GM10266 (cell line): ENCODE results near the gene ANK2.

Experiments used
- DNase-seq: peaks from one replicate; pipeline ENCODE4 v3.0.0; 2012; ENCODE audit errors: extremely low spot score
- CTCF ChIP-seq: IDR thresholded peaks from 2 replicates; pipeline ENCODE4 v1.5.1; 2012; ENCODE audit warnings: mild to moderate bottlenecking, low read depth; ENCODE audit not compliant: control insufficient read depth, insufficient read depth; ENCODE audit errors: missing control alignments

The ANK2 gene

DNA sequence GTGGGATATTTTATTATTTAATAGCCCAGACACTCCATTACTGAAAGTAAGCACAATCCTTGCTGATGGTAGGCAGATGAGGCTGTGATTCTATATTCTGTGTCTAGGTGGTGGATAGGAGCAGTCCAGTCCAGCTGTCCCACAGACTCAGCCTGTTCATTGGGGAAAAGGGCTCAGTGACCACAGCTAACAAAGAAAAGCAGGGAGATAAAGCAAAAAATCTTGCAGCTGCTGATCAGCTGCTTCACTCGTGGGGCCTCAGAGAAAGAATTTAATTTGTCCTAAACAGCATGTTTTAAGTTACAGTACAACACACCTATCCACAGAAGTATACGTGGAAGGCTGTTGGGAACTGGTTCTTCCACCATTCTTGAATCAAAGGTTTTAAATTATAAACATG, 40.7 kb upstream of the ANK2 start:
- no peak for DNase-seq
- no peak for TF ChIP-seq CTCF

DNA sequence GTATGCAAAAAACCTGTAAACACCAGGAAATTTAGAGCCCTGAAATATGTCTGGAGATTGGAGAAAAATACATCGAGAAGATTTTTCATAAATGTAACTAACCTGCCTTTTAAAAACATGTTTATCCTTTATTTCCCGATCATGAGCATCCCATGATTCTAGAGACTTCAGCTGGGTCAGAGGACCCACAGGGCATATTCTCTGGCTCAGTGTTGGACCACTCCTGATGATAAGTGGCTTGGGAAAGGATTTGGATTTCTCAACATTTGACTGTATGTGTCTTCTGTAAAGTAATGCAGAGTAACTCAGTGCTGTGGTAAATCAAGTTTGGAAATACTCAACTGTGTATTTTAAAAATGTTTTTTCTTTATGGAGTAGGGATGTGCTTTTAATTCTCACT, 40.0 kb upstream of the ANK2 start:
- TF ChIP-seq CTCF: no peak

DNA sequence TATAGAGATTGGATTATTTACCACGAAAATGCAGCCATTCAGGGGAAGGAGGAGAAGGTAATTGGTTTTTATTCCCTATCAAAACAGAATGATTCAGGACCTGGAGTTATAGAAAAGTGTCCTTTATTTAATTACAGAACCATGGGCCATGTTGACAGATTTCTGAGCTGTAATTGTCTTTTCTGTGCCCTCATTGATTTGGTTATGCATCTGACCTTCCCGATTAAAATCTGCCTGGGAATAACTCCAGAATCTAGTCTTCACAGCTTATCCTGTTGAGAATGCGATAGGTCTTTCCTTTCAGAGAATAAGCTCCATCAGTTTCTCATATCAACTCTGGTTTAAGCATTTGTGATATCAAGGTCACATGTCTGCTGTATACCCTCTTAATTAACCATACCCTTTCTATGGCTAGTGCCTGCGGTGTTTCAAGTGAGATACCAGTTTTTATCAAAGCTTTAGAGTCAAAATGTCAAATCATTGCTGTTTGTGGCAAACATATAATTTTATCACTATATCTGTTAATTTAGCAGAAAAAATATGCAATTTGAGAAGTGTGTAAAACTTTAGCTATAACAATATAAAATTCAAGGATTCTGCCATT, 37.2 kb upstream of the ANK2 start:
- TF ChIP-seq CTCF: no peak
- no peak for DNase-seq

More for the DNA sequence above, 40.0 kb upstream of the ANK2 start:
- no peak for DNase-seq

DNA sequence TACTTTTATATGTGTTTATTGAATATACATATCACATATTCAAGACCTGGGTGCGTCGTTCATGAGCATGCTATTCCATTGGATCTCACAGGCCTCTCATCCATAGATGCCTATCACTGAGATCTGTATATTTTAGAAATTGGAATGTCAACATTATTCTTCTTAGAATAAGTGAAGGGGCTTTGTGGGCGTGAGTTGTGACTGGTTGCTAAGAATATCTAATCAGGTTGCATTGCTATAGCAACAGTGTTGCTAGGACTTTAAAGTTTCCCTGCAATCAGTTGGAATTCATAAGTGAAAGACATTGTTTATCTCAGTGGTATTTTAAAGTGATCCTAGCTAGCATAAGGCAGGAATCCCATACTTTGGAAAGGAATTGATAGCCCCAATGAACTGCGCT, 36.7 kb upstream of the ANK2 start:
- TF ChIP-seq CTCF: no peak
- no peak for DNase-seq

DNA sequence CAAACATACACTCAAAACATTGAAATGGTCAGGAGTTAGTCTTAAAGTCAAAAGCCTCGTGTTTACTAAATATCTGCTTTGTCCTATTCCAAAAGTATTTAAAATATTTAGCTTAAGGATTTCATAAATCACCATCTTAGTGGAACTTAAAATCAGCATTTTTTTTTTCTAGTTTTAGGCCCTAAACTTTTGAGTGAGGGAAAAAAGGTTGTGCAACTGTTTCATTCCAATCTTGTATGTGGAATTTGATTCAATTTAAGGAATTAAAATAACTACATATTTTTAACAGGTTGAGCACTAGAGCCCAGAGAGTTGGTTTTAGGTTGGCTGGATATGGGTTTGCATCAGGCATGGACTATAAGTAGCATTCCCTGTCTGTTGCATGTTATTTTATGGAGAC, 35.7 kb upstream of the ANK2 start:
- no peak for DNase-seq
- TF ChIP-seq CTCF: no peak

DNA sequence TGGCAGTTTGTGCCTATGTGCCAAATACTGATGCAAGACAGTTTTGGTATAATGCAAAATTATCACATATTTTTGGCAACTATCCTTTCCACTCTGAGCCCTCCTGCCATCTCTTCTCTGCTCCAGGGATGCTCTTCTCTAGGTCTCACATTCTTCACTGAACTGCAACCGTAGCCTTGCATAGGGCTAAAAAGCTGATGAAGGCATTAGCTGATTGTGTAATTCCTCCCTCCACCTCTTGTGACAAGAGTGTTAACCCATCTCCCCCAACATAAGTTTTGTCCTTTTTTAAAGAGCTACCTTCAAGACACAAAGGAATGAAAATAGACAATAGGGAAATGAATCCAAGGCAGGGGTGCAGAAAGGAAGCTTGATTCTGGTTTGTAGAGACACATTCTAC, 33.1 kb upstream of the ANK2 start:
- no peak for DNase-seq
- TF ChIP-seq CTCF: no peak

GRCh38 chr4:113020966-113021365, 28.5 kb upstream of the ANK2 start:
- DNase-seq: no peak

More at GRCh38 chr4:113020966-113021365, 28.5 kb upstream of the ANK2 start:
- no peak for TF ChIP-seq CTCF
